Cerebellar cortex (tissue), 1 donor: ENCODE data around the gene CFAP61.

Source experiments
- DNase-seq: peaks from one replicate; pipeline ENCODE4 v3.0.0-alpha.2; 2015; ENCODE audit warnings: low spot score

CFAP61 gene

DNA sequence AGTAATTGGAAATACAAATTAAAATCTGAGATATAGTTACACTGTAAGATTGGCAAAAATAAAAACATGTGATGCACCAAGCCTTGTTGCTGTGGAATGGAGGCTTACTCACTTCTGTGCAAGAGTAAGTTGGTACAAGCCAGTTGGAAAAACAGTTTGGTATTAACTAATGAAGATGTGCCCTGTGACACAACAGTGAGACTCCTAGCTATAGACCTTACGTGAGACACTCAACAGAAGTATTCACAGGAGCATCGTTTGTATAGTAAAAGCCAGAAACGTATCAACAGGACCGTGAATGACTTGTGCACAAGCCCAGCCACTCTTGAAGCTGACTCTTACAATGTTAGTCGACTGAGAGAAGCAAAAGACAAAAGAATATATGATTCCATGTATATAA, 20.5 kb upstream of the CFAP61 start:
- DNase-seq, result no peak

DNA sequence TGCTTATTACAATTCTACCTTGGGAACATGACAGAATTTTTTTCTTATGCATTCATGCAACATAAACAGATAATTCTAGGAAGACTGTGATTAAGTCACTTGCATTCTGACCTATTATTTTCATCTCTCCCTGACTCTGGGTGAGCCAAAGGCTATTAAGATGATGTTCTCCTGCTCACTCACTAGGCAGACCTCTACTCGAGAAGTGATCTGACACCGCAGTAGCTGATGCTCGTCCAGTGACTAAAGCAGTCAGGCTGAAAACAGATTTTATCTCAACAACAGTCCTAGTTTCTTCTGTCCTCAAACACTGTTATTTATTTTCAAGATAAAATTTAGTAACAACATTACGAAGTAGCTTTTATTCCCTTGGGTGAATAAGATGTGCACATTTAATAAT, 17.8 kb upstream of the CFAP61 start:
- no peak for DNase-seq

DNA sequence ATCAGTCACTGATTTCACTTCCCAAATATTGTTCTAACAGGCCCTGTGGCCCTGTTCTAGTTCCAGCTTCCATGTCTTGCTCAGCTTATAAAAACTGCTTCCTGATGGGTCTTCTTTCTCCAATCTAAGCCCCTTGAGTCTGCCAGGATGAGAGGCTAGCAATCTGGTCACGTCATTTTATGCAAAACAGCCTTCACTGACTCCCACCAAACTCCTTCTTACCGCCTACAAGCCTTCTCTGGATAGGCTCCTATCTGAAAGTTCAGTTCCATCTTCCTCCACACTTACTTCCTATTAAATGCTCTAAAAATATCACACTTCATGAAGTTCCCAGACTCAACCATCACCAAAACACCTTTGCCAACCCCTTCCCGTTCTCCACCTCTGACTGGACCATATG, 15.6 kb upstream of the CFAP61 start:
- DNase-seq, result no peak

DNA sequence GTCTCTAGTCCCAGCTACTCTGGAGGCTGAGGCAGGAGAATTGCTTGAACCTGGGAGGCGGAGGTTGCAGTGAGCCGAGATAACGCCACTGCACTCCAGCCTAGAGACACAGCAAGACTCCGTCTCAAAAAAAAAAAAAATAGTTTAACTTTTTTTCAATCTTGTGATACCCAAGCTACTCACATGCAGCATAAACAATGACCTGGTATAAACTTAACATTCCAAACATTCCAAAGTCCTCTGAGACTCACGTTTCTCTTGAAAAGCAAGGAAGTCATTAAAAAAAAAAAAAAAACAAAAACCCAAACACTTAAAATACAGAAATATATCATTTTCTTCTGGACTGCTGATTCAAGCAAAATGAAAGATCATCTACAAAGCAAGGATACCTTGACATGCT, 14.4 kb upstream of the CFAP61 start:
- DNase-seq, result no peak

DNA sequence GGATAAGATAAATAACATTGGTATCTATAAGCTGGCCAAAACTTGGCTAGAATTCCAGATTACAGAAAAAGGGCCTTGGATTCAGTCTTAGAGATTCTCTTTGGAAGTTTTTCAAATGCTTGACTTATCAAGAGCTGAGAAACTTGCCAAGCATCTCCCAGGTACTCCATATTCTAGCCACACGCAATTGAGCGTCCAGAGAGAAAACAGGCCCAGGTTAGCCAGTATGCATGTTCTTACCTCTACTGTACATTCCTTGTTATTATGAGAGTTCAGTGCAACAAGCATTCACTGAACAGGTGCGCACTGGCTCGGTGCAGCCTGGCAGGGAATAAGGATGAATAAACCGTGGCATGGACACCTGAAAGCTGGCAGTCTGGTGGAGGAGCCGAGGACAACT, 13.7 kb upstream of the CFAP61 start:
- DNase-seq, result no peak

DNA sequence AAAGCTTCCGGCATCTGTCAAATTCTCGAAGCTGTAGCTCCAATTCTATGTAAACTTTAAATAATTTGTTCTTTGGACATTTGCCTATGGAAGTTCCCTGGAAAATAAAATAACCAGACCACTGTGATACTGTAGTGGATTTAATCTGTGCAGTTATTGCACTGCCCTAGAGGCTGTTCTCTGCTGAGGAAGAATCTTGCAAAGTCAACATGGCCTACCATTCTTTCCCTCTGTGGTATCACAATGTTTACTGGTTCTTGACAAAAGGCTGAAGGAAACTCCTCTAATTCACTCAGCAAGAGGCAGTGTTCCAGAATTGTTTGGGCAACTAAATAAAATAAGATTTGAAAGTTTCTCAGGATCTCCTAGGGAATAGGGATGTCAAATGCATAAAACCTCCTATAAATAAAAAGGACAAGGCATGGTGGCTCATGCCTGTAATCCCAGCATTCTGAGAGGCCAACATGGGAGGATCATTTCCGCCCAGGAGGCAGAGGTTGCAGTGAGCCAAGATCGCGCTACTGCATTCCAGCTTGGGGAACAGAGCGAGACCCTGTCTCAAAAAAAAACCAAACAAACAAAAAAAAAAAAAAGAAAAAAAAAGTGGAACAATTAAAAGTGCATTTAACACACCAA, 12.5 kb upstream of the CFAP61 start:
- DNase-seq, result no peak

DNA sequence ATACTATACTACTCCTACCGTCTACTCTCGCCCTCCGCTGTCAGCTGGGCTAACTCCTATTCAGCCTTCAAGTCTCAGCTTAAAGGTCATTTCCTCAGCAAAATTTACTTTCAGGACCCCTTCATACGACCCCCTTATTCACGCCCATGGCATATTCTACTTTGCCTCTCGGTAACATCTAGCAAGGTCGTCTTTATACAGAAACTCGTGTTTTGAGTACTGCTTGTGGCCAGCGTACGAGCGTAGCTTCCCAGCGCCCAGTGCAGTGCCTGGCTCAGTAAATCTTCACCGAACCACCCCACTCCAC, 612 bp upstream of the CFAP61 start:
- no peak for DNase-seq

DNA sequence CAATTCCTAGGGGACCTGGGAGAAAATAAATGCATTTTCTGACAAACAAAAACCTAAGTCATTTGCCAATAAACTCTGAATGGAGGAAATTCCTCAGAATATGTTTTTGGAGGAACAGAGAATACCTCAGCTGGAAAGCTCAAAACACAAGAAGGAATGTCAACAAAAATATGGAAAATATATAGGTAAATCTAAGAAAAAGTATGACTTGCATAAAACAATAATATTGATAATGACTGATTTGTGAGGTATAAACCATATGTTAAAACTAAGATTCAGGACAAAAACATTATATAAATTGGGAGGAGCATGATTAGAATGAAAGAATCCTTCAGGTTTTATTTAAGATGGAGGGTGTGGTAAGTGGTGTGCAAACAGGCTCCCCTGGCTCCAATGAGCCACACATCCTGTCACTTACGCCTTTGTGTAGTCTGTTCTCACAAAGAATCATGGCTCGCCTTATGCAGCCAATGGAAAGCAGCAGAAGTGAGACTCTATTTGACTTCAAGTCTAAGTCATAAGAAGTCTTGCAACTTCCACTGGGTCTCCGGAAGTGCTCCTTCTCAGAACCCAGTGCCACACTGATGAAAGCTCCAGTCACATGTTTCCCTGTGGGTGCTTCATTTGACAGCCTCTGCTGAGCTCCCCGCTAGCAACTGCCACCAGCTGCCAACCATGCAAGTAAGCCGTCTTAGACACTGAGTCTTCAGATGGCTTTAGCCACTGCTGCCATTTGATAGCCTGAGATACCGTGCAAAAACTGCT, 8.1 kb downstream of the CFAP61 start:
- DNase-seq, result no peak

DNA sequence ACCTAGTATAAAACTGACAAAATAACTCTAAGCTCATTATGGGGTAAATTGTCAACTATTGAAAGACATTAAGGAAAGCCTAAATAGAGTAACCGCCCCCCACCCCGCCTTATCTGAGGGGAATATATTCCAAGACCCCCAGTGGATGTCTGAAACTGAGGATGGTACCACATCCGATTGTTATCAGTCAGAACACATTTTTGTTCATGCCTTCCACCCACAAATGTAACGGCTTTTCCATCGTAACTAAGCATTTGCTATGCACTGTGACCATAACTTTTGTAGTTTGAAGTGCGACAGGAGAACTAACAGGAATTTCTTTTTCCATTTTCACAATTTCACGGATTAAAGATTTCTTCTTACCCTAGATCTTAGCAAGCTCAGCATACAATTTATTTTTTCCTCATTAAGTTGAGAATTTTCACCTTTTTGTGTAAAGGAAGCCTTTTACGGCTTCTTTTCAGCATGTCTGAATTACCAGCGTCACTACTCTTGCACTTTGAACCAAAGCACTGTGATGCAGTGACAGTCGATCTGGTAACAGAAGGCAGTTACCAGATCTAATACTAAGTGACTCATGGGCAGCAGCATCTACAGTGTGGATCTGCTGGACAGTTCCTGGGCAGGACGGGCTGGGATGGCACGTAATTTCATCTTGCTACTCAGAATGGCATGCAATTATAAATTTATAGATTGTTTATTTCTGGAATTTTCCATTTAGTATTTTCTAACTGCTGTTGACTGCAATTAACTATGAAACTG, 11.8 kb downstream of the CFAP61 start:
- DNase-seq, result no peak

DNA sequence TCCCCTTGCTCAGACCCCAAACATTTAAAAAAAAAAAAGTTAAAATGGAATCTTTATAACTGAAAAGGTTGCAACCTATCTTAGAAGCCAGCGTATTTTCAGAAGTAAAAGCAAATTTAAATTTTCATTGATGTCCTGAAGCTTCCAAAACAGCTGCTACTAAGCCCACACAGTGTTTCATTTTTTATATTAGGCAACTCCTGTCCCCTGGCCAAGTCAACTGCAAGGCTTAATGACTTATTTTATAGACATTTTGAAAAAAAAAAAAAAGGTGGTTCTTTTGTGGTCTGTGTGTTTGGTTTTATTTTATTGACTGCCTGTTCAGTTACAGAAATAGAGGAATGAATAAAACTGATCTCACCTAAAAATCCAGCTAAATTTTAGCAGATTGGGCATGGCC, 13.0 kb downstream of the CFAP61 start:
- DNase-seq, result no peak

DNA sequence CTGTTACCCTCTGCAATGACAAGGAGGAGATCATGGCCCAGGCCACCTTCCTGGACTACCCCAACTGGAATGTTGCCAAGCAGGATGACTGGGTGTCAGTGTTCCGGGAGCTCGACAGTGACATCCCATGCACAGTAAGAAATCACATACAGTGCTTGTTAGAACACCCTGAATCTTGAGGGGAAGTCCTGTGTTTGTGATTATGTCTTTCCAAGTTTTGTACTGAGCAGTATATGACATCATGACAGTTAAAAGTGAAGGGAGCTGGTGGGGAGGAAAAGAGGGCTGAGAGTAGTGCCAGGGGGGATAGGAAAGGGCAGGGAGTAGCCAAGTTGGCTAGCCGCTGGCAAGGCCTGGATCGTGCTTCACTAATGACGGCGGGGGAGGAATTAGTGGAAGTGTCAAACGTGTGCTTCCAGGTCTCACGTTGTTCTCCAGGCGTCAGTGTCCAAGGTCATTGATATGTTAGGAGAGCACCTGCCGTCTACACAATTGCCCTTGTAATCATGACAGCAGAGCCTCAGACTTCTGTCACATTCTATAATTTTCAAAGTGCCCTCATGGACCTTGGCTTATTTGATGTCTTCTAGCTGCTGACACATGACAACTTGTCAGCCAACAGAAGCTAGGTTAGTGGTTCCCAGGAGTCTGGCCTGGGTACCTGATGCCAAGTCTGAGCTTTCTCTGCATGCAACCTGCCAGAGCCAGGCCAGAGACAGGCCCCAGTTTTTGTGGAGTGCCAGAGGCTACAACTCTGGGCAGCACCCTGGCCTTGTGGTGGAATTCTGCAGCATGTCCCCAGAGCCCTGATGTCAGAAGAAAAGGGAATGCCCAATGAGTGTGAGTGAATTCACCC, 18.8 kb downstream of the CFAP61 start:
- DNase-seq, result peak; percentile 56

DNA sequence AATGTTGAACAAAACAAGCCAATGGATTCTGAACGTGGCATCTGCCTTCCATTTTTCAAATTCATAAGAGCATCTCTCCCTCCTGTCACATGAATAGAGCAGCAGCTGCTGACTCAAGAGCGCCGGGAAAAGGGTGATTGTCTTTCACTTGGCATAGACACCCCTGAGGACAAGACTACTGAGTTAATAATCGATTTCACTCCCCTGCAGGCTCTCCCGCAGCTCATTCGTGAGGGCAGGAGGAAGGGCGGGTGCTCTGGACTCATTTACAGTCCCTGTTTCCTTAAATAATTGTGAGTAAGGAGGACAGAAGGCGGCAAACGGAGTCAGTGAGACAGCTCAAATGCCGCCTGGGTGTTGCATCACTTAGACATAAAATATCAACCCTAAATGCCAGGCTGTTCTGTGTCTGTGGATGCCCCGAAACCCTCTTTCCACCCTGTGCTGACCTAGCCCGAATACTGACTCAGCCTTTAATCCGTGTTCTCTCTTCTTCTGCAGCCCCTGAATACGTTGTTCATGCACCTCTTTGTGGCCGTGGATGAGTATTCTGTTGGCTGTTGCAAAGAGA, 21.6 kb downstream of the CFAP61 start:
- peak; percentile 68 for DNase-seq

DNA sequence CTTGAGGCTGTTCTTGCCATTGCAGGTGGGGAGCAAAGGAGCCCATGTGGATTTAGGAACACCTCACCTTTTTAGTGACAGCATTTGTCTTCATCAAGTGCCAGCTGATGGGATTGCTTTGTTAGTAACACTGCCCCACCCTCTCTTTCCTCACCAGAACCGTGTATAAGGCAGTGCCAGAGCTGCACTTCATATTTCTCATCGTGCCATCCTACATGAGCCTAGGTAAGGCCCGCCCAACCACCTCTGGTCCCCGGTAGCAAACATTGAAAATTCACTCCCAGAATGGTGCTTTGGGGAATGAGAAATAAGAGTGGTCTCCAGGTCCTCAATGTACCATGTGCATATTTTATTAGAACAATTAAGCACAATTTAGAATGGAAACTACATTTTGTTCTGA, 22.7 kb downstream of the CFAP61 start:
- no peak for DNase-seq

DNA sequence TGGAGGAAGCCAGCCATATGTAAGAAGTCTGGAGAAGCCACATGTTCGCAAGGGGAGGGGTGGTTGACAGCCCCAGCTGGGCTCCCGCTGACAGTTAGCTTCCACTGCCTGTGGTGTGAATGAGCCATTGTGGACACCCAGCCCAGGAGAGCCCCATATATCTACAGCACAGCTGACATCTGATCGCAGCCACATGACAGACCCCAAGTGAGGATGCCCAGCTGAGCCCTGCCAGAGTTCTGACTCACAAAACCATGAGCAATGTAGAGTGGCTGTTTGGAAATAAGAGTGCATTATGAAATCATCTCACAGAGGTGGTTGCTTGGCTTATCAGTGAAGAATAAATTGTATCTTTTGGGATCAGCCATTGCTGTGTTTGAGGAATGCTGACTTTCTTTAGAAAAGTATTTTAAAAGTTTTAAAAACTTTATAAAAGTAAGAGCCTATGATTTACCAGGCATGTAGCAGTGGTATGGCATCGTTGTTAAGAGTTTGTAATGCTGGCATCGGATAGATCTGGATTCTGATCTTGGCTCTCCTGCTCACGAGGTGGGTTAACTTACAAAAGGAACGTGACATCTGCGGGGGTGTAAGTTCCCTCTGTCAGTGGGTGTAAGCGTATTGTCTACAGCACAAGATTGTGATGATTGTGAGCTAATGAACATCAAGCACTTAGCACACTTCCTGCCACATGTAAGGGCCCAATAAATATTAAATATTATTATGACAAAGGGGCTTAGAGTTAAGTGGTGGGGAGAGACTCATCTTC, 24.1 kb downstream of the CFAP61 start:
- no peak for DNase-seq

DNA sequence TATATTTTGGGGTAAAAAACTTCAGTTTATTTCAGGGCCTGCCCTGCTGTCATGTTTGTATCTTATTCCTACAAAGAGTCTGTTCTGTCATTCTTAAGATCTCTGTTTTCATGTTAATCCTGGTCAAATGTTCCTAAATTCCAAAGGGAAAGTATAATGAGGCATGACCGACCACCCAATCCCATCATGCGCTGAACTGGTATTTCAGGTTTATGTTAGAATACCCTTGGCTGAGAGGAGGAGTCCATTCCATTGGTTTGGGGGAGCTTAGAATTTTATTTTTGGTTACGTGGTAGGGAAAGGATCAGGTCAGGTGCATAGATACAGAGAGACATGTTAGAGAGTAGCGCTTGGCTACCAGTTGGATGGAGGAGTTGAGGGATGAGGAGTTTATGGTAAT, 25.7 kb downstream of the CFAP61 start:
- no peak for DNase-seq

DNA sequence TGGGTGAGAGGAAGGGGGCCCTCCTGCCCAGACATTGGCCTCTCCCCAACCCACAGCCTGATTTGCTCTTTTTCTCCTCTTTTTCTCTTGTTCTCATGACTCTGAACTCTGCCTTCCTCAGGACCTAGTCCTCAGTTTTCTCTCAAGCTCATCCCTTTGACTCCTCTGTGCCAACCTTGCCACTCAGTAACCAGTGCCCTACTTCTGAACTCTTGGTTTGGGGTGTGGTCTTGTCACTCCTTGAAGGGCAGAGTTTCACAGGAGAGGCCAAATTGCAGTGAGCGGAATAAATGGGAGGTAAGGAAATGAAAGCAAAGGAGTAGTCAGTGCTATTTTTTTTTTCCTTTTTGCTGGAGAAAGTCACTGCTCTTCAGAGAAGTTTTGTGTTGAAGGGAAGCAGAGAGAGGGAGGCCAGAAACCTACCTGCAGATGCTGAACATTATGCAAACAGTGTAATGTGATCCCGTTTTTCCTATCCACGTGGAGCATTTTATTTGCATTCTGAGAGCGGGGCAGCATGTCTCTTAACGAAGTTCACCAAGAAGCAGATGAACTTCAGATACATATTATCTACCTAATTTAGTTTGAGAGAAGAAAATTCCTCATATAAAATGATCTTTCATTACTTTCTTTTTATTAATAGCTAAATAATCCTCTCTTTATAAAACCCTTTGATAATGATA, 26.9 kb downstream of the CFAP61 start:
- no peak for DNase-seq

DNA sequence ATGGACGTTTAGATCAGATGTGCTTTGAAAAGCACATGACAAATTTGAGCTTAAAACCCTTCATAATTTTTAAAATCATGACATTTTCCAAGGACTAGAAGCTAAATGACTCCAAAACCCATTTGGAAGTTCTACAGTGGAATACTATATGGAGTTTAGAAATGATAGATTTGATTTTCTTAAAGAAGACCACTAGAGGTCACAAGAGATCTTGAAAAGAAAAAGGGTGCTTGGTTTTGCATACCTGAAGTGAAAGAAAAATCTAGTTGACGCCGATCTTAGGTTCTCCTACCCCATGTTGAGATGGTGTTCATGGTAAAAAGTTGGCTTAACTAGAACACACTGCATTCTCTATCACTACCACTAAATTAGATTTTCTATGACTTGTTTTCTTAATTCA, 31.5 kb downstream of the CFAP61 start:
- DNase-seq, result peak; percentile 80

DNA sequence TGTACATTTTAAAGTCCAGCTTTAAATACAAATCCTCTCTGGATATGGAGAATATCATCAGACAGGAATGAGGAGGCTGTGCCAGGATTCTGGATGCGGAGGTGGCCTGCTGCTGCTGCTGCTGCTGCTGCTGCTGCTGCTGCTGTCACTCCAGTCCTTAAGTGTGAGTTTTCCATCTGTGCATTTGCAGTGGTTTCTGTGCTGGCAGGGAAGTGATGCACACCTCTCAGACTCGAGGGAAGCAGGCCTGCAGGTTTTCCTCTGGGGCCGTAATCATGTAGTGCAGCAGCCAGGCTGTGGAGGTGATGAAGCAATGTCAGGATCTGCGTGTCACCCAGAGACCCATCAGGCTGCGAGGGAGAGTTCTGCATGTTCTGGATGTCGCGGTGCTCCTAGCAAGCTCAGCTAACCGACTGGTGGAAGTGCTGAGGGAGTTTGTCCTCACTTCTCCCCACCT, 32.0 kb downstream of the CFAP61 start:
- DNase-seq, result peak; percentile 24

DNA sequence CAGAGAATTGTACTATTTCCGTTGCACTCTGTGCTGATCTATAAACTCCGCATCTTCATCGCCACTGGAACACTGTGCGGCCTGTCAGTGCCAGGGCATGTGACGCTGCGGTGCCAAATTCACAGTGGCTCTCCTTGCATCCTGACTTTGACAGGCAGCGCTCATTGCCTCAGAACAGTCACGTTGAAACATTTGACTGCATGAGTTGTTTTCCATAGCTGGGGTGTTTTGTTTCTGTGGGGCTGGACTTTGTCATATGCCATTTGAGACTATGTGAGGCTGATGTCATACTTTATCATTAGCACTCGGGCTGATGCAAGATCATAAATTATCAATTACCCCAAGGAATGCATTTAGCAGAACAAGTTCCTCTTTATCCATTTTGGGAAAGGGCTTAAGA, 32.7 kb downstream of the CFAP61 start:
- DNase-seq, result peak; percentile 51

DNA sequence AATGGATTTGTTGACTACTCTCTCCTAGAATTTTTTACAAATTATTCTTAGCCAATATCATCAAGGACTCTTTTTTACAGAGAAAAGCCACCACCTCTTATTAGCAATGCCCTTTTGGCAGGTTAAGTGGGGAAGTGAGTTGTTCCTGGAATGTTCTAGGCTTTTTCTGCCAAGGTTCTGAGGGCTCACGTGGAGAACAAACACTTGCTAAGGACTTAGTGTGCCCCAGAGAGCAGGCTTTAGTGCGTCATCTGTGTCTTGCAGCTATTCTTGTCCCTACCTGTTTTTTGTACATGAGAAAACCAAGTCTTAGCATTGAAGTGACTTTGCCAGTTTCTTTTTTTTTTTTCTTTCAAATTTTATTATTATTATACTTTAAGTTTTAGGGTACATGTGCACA, 33.5 kb downstream of the CFAP61 start:
- peak; percentile 71 for DNase-seq

DNA sequence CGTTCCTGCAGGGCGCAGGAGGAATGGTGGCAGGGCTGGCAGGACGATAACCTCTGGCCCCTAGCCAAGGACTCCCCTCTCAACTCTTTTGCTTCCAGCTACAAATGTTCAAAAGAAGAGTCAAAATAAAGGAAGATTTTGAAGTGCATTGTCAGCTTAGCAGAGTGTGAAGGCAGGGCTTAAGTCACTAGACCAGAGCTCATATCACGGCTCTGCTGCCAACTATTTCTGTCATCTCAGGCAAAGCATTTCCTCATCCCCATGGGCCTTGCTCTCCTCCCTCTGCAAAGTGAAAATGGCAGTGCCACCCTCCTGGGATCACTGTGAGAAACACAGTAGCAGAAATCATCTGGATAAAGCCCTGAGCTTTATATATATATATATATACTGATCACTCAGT, 36.7 kb downstream of the CFAP61 start:
- DNase-seq, result no peak
